Loucy (cell line): Measurements from ENCODE around the gene C19orf85.

ENCODE experiments used
- CTCF ChIP-seq: fragments of 200-600 bp; sonication (generic); conservative IDR thresholded peaks from 2 replicates; pipeline ENCODE4 v1.5.1; 2014; ENCODE audit warnings: mild to moderate bottlenecking, antibody characterized with exemption, low read length
- EZH2phosphoT487 ChIP-seq: fragments of 200-600 bp; IDR thresholded peaks from 2 replicates; pipeline ENCODE4 v1.6.1; 2018; ENCODE audit warnings: antibody characterized with exemption, mild to moderate bottlenecking, moderate library complexity, borderline replicate concordance

GRCh38 chr19:55482967-55483705, 18.6 kb upstream of the C19orf85 start:
- no peak for TF ChIP-seq CTCF
- no peak for TF ChIP-seq EZH2phosphoT487
